GM12875 (cell line): ENCODE data around the gene SLC30A9.

Experiments used
- H3K4me3 ChIP-seq: one replicate; pipeline ENCODE4 v1.5.1; 2011; ENCODE audit warnings: low read depth, low read length, control low read depth
- TF ChIP-seq, protein P1 (sequence below): IDR thresholded peaks from 2 replicates; pipeline ENCODE4 v1.5.1; 2011; ENCODE audit warnings: low read depth, mild to moderate bottlenecking, control low read depth, inconsistent platforms, low read length, moderate library complexity, borderline replicate concordance; ENCODE audit not compliant: insufficient read depth

Gene SLC30A9

GRCh38 chr4:41990365-41991111 is at the start of gene SLC30A9:
Gene SLC30A9, plus strand, starts transcription at chr4:41990530. Its CDS starts 122 bp downstream, at chr4:41990652.
- TF ChIP-seq, protein P1, sequence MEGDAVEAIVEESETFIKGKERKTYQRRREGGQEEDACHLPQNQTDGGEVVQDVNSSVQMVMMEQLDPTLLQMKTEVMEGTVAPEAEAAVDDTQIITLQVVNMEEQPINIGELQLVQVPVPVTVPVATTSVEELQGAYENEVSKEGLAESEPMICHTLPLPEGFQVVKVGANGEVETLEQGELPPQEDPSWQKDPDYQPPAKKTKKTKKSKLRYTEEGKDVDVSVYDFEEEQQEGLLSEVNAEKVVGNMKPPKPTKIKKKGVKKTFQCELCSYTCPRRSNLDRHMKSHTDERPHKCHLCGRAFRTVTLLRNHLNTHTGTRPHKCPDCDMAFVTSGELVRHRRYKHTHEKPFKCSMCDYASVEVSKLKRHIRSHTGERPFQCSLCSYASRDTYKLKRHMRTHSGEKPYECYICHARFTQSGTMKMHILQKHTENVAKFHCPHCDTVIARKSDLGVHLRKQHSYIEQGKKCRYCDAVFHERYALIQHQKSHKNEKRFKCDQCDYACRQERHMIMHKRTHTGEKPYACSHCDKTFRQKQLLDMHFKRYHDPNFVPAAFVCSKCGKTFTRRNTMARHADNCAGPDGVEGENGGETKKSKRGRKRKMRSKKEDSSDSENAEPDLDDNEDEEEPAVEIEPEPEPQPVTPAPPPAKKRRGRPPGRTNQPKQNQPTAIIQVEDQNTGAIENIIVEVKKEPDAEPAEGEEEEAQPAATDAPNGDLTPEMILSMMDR = peak; percentile 43; the same call in 1 of the 2 replicates
- peak within 1 kb of the TSS; percentile 97 for H3K4me3 ChIP-seq

- H3K4me3 ChIP-seq = no peak overlapping the region
- TF ChIP-seq, protein P1 = no peak
These were observed 49.5 kb upstream of the SLC30A9 start for GRCh38 chr4:41940834-41941233.

GRCh38 chr4:41943506-41943905 is 46.8 kb upstream of the SLC30A9 start:
- H3K4me3 ChIP-seq = no peak overlapping the region
- TF ChIP-seq, protein P1 = no peak

GRCh38 chr4:41944089-41944488 is 46.2 kb upstream of the SLC30A9 start:
- H3K4me3 ChIP-seq = no peak overlapping the region
- TF ChIP-seq, protein P1 = no peak

- no peak overlapping the region for H3K4me3 ChIP-seq
- TF ChIP-seq, protein P1 = no peak
These were observed 40.8 kb upstream of the SLC30A9 start for GRCh38 chr4:41949531-41949930.

DNA sequence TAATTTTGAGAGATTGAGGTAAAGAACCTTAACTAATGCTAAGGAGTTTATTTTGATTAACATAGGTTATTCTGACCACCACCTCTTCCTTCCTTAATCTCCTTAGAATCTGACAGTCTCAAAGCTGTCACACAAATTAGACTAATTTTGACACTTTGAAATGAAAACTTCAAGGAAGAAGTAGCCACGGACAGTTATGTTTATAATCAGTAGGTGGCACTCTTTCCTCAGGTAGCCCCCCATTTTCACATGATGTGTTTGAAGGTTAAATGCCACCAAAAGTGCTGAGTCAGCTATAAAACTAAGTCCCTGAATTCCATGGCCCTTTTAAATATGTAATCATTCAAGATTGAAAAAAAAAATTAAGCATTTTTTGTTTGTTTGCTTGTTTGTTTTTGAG is 32.7 kb upstream of the SLC30A9 start:
- TF ChIP-seq, protein P1 = peak; percentile 35; the same call in 1 of the 2 replicates
- no peak overlapping the region for H3K4me3 ChIP-seq

GRCh38 chr4:41963105-41963504 is 27.2 kb upstream of the SLC30A9 start:
- H3K4me3 ChIP-seq = no peak overlapping the region
- TF ChIP-seq, protein P1 = no peak
